SU-DHL-6 (cell line): ENCODE measurements around the gene ABHD15.

Experiments
- H2AFZ ChIP-seq: fragments of 200-600 bp; sonication (generic); 2 replicates; pipeline ENCODE4 v1.6.1; 2014; ENCODE audit warnings: low read depth, mild to moderate bottlenecking, moderate library complexity, mixed read lengths, antibody characterized with exemption, low read length; ENCODE audit not compliant: severe bottlenecking
- H3F3A ChIP-seq: fragments of 200-600 bp; shearing (Covaris generic); 2 replicates; pipeline ENCODE4 v1.6.0; 2016; ENCODE audit warnings: antibody characterized with exemption, mild to moderate bottlenecking; ENCODE audit not compliant: insufficient read depth
- H3K27ac ChIP-seq: fragments of 200-600 bp; sonication (generic); 2 replicates; pipeline ENCODE4 v1.5.1; 2016; ENCODE audit warnings: low read depth, mild to moderate bottlenecking, low read length, moderate library complexity, mixed read lengths
- H3K27me3 ChIP-seq: fragments of 200-600 bp; sonication (generic), shearing (Covaris generic); 2 replicates; pipeline ENCODE4 v1.6.0; 2014; ENCODE audit warnings: mild to moderate bottlenecking, low read length
- H3K36me3 ChIP-seq: fragments of 200-600 bp; sonication (generic); 2 replicates; pipeline ENCODE4 v1.6.1; 2014; ENCODE audit warnings: mild to moderate bottlenecking, low read length, mixed read lengths
- H3K4me2 ChIP-seq: fragments of 300-600, 200-600 bp; shearing (Covaris generic), sonication (generic); 2 replicates; pipeline ENCODE4 v1.6.0; 2014; ENCODE audit warnings: low read length, low read depth, mild to moderate bottlenecking; ENCODE audit not compliant: poor library complexity, severe bottlenecking
- H3K4me3 ChIP-seq: fragments of 200-600 bp; sonication (generic); 2 replicates; pipeline ENCODE4 v1.5.1; 2014; ENCODE audit warnings: antibody characterized with exemption, low read length, mild to moderate bottlenecking, mixed read lengths; ENCODE audit not compliant: insufficient read depth, poor library complexity, severe bottlenecking
- H3K79me2 ChIP-seq: fragments of 200-600 bp; sonication (generic); 2 replicates; pipeline ENCODE4 v1.6.1; 2014; ENCODE audit warnings: mild to moderate bottlenecking, low read length, moderate library complexity; ENCODE audit not compliant: insufficient read depth
- H3K9ac ChIP-seq: fragments of 200-600 bp; sonication (generic); 2 replicates; pipeline ENCODE4 v1.7.0; 2014; ENCODE audit warnings: mild to moderate bottlenecking, low read length
- H3K9me2 ChIP-seq: fragments of 200-600 bp; sonication (generic); replicated peaks from 2 replicates; pipeline ENCODE4 v1.6.1; 2014; ENCODE audit warnings: low read length; ENCODE audit not compliant: insufficient read depth
- H3K9me3 ChIP-seq: fragments of 200-600 bp; sonication (generic); 2 replicates; pipeline ENCODE4 v1.6.1; 2014; ENCODE audit warnings: low read length, mixed read lengths; ENCODE audit not compliant: insufficient read depth
- H4K20me1 ChIP-seq: fragments of 200-600 bp; sonication (generic); 2 replicates; pipeline ENCODE4 v1.6.1; 2014; ENCODE audit warnings: low read depth, mild to moderate bottlenecking, antibody characterized with exemption, low read length, moderate library complexity, mixed read lengths
- CTCF ChIP-seq: fragments of 200-600 bp; sonication (generic); IDR thresholded peaks from one replicate; pipeline ENCODE4 v1.5.1; 2017; ENCODE audit warnings: antibody characterized with exemption, mild to moderate bottlenecking, low read length, moderate library complexity; ENCODE audit not compliant: insufficient read depth, poor library complexity, severe bottlenecking
- EZH2phosphoT487 ChIP-seq: fragments of 200-600 bp; sonication (generic), shearing (Covaris generic); conservative IDR thresholded peaks from 2 replicates; pipeline ENCODE4 v1.6.1; 2018; ENCODE audit warnings: mild to moderate bottlenecking, antibody characterized with exemption, low read length, moderate library complexity, mixed read lengths

The ABHD15 gene

GRCh38 chr17:29588562-29589411 lies 21.9 kb upstream of the ABHD15 start:
- H3K9me2 ChIP-seq, result no peaks in the 10 kb centered on the region
- peaks cover 52% of the 10 kb centered on the region for H3K79me2 ChIP-seq
- H2AFZ ChIP-seq, result no peak overlapping the region
- H3K27ac ChIP-seq, result peak overlapping the region; percentile 53
- H4K20me1 ChIP-seq, result no peaks in the 10 kb centered on the region
- H3F3A ChIP-seq, result peaks cover 27% of the 10 kb centered on the region
- peak overlapping the region; percentile 88 for H3K9ac ChIP-seq
- H3K4me3 ChIP-seq, result peak overlapping the region; percentile 81
- no peaks in the 10 kb centered on the region for H3K9me3 ChIP-seq
- no peaks in the 10 kb centered on the region for H3K27me3 ChIP-seq
- peak overlapping the region; percentile 89 for H3K4me2 ChIP-seq
- no peaks in the 10 kb centered on the region for H3K36me3 ChIP-seq
- TF ChIP-seq EZH2phosphoT487 (no peak), CTCF (no peak)

GRCh38 chr17:29588017-29588561 lies 21.3 kb upstream of the ABHD15 start:
- no peaks in the 10 kb centered on the region for H3K36me3 ChIP-seq
- no peaks in the 10 kb centered on the region for H3K9me3 ChIP-seq
- peak overlapping the region; percentile 53 for H3K27ac ChIP-seq
- H3F3A ChIP-seq, result peaks cover 27% of the 10 kb centered on the region
- peak overlapping the region; percentile 88 for H3K9ac ChIP-seq
- H3K4me3 ChIP-seq, result peak overlapping the region; percentile 81
- no peaks in the 10 kb centered on the region for H3K9me2 ChIP-seq
- peaks cover 57% of the 10 kb centered on the region for H3K79me2 ChIP-seq
- no peaks in the 10 kb centered on the region for H3K27me3 ChIP-seq
- H4K20me1 ChIP-seq, result no peaks in the 10 kb centered on the region
- no peak for TF ChIP-seq EZH2phosphoT487
- no peak for TF ChIP-seq CTCF
- peak overlapping the region; percentile 89 for H3K4me2 ChIP-seq
- no peak overlapping the region for H2AFZ ChIP-seq

- Histone ChIP-seq H3K4me2 (peak overlapping the region; percentile 89), H3F3A (peaks cover 25% of the 10 kb centered on the region), H3K9ac (peak overlapping the region; percentile 88), H2AFZ (no peak overlapping the region), H3K9me3 (no peaks in the 10 kb centered on the region), H3K79me2 (peaks cover 57% of the 10 kb centered on the region), H3K9me2 (no peaks in the 10 kb centered on the region), H3K27ac (peak overlapping the region; percentile 53), H4K20me1 (no peaks in the 10 kb centered on the region), H3K4me3 (peak overlapping the region; percentile 81), H3K36me3 (no peaks in the 10 kb centered on the region), H3K27me3 (no peaks in the 10 kb centered on the region)
- TF ChIP-seq EZH2phosphoT487 (no peak), CTCF (no peak)
Observed at GRCh38 chr17:29587591-29587990, 20.8 kb upstream of the ABHD15 start.
